Measurements from ENCODE around the gene TOP2B. TPM values are rescaled to one million over a fixed set of nuclear protein-coding genes. Genes with fewer than 3 reads are reported as not detected.

TOP2B gene
- 302 TPM for total RNA-seq

GRCh38 chr3:25664812-25665314 is at the start of gene TOP2B:
Gene TOP2B, minus strand, starts transcription at chr3:25664907. Its CDS starts 610 bp downstream, at chr3:25664297.

Small RNA genes within 50 kb of the gene (small RNA-seq; reads per million reads assigned to genes)
- gene CRIP1P2 = not detected
- not detected for gene RF01161
- gene RF02271 = not detected

Other genes starting within 250 kb of the TOP2B start
- 31.1 TPM for gene RARB, start 236.6 kb downstream of the TOP2B start, total RNA-seq
- gene NGLY1, start 118.5 kb upstream of the TOP2B start, total RNA-seq = 46.1 TPM
- 11.1 TPM for gene OXSM, start 125.2 kb upstream of the TOP2B start, total RNA-seq